Right atrium auricular region (tissue), 2 donors: ENCODE data around the gene SRSF6. TPM values are rescaled to one million over a fixed set of nuclear protein-coding genes. Genes with fewer than 3 reads are reported as not detected.

Experiments
- DNase-seq: peaks from one replicate; pipeline ENCODE4 v3.0.0-alpha.2; 2019; ENCODE audit warnings: low spot score
- H3K27ac ChIP-seq, 2 donors: fragments of 200-600 bp; sonication (generic); 1 replicate in 1 of 2; 2 replicates in 1 of 2; pipeline ENCODE4 v1.5.1; 2016 to 2019
- H3K27me3 ChIP-seq, 2 donors: fragments of 200-600 bp; sonication (generic); one replicate each; pipeline versions ENCODE4 v1.5.1 to v1.6.0; 2017 to 2019
- H3K36me3 ChIP-seq: fragments of 200-600 bp; sonication (generic); one replicate; pipeline ENCODE4 v1.5.1; 2016
- H3K4me1 ChIP-seq, 2 donors: fragments of 200-600 bp; sonication (generic); one replicate each; pipeline versions ENCODE4 v1.5.1 to v1.6.0; 2017 to 2019
- H3K4me3 ChIP-seq, 2 donors: fragments of 200-600 bp; sonication (generic); 1 replicate in 1 of 2; 2 replicates in 1 of 2; pipeline ENCODE4 v1.5.1; 2017 to 2019; ENCODE audit warnings: mild to moderate bottlenecking in 1 of 2, moderate library complexity in 1 of 2
- H3K9me3 ChIP-seq, 2 donors: fragments of 200-600 bp; sonication (generic); one replicate each; pipeline ENCODE4 v1.5.1; 2019
- CTCF ChIP-seq, 2 donors: fragments of 200-600 bp; sonication (generic); IDR thresholded peaks; one replicate each; pipeline ENCODE4 v1.5.1; 2019; ENCODE audit warnings: antibody characterized with exemption in 2 of 2
- total RNA-seq, 2 donors: library from RNA; depleted of rRNA; stranded (reverse); fragments of >200 nt; gene quantifications; one replicate each; pipeline ENCODE4 v1.1.0, GENCODE V29; 2016

Gene SRSF6
- total RNA-seq, 2 donors from 2014 or later: 29.4 to 30.5 TPM

- H3K27ac ChIP-seq: no peak within 1 kb of the TSS
- no peak for TF ChIP-seq CTCF (IDR thresholded peaks at IDR 0.05)
Observed at GRCh38 chr20:43507150-43508080, 49.7 kb downstream of the SRSF6 start, which contains the start of gene L3MBTL1. L3MBTL1 (plus strand) TSS chr20:43507697; CDS start chr20:43513504, 5,807 bp downstream.

GRCh38 chr20:43508106-43508505, 50.4 kb downstream of the SRSF6 start:
- H3K4me1 ChIP-seq: peaks cover 0 to 16% of the 10 kb centered on the region in 2 donors
- H3K4me3 ChIP-seq: peak overlapping the region; percentile 56 to 70
- no peak for TF ChIP-seq CTCF (IDR thresholded peaks at IDR 0.05)
- no peak for DNase-seq
- no peaks in the 10 kb centered on the region for H3K9me3 ChIP-seq
- H3K36me3 ChIP-seq: no peaks in the 10 kb centered on the region
- H3K27me3 ChIP-seq: no peaks in the 10 kb centered on the region
- no peak overlapping the region for H3K27ac ChIP-seq

More at GRCh38 chr20:43507150-43508080, 49.7 kb downstream of the SRSF6 start, which contains the start of gene L3MBTL1:
- Histone ChIP-seq H3K36me3 (no peaks in the 10 kb centered on the region), H3K4me1 (peaks cover 0 to 14% of the 10 kb centered on the region in 2 donors), H3K4me3 (peak within 1 kb of the TSS; percentile 56 to 70), H3K9me3 (no peaks in the 10 kb centered on the region), H3K27me3 (no peaks in the 10 kb centered on the region)
- no peak for DNase-seq

- no peaks in the 10 kb centered on the region for H3K36me3 ChIP-seq
- no peaks in the 10 kb centered on the region for H3K27me3 ChIP-seq
- no peak overlapping the region for H3K4me3 ChIP-seq
Observed at GRCh38 chr20:43508604-43509040, 50.9 kb downstream of the SRSF6 start.

GRCh38 chr20:43511879-43512278, 54.2 kb downstream of the SRSF6 start:
- no peak overlapping the region for H3K27ac ChIP-seq
- H3K27me3 ChIP-seq: no peaks in the 10 kb centered on the region
- no peak for DNase-seq
- TF ChIP-seq CTCF (IDR thresholded peaks at IDR 0.05): no peak
- no peak overlapping the region for H3K4me3 ChIP-seq
- peaks cover 0 to 25% of the 10 kb centered on the region in 2 donors for H3K4me1 ChIP-seq
- H3K36me3 ChIP-seq: no peaks in the 10 kb centered on the region
- H3K9me3 ChIP-seq: no peaks in the 10 kb centered on the region

More at GRCh38 chr20:43508604-43509040, 50.9 kb downstream of the SRSF6 start:
- peaks cover 0 to 21% of the 10 kb centered on the region in 2 donors for H3K4me1 ChIP-seq
- no peak for TF ChIP-seq CTCF (IDR thresholded peaks at IDR 0.05)
- DNase-seq: no peak
- no peaks in the 10 kb centered on the region for H3K9me3 ChIP-seq
- no peak overlapping the region for H3K27ac ChIP-seq

GRCh38 chr20:43513372-43513930, 55.8 kb downstream of the SRSF6 start:
- Histone ChIP-seq H3K4me3 (peak overlapping the region; percentile 35 to 67), H3K27ac (peak overlapping the region; percentile 56 to 65)
- no peak for DNase-seq

More at GRCh38 chr20:43513372-43513930, 55.8 kb downstream of the SRSF6 start:
- no peaks in the 10 kb centered on the region for H3K36me3 ChIP-seq
- no peaks in the 10 kb centered on the region for H3K27me3 ChIP-seq
- H3K4me1 ChIP-seq: peaks cover 0 to 12% of the 10 kb centered on the region in 2 donors
- no peaks in the 10 kb centered on the region for H3K9me3 ChIP-seq
- TF ChIP-seq CTCF (IDR thresholded peaks at IDR 0.05): no peak

Other genes starting within 250 kb of the SRSF6 start
- 10 to 100 TPM in 1 of 2 donors, 1 to 10 TPM in 1; 4.1 to 28.2 TPM for gene L3MBTL1, start 49.8 kb downstream of the SRSF6 start, total RNA-seq
- under 1 TPM in 1 of 2 donors, not detected in 1; 0.90 TPM for gene SGK2, start 101.1 kb downstream of the SRSF6 start, total RNA-seq
- 1 to 10 TPM; 5.7 to 8.1 TPM for gene IFT52, start 133.0 kb downstream of the SRSF6 start, total RNA-seq
- not detected for gene MYBL2, start 209.2 kb downstream of the SRSF6 start, total RNA-seq